A549 (cell line): Measurements from ENCODE around the gene MAEL. TPM values are rescaled to one million over a fixed set of nuclear protein-coding genes. Genes with fewer than 3 reads are reported as not detected.

Source experiments
- ATAC-seq, 2 experiments: fragments of 200-7000 bp in 1 of 2; fragments of >200 bp in 1 of 2; cut with Nextera tagmentation in 1 of 2; cut with Tn5 transposase in 1 of 2; 3 replicates each; pipeline versions ENCODE4 v1.8.0 to v1.9.1; 2018 to 2020; ENCODE audit warnings: mild to moderate bottlenecking in 1 of 2, moderate library complexity in 1 of 2
- CTCF ChIA-PET: fragments of 300-600 bp; sonication (Branson Sonifier 250); formaldehyde crosslinking; extraction: SDS; loops from one replicate; lab custom pipeline; 2021; ENCODE audit warnings: antibody characterized with exemption, inconsistent platforms; lab: Yijun Ruan, JAX
- POLR2A ChIA-PET: fragments of 350-600 bp; formaldehyde crosslinking; extraction: SDS; loops from one replicate; lab custom pipeline; 2021; ENCODE audit warnings: antibody characterized with exemption, inconsistent platforms; lab: Yijun Ruan, JAX
- DNase-seq, 2 experiments: peaks; one replicate each; pipeline versions ENCODE4 v3.0.0 to v3.0.0-alpha.2; 2011 to 2016; ENCODE audit warnings: low read depth in 1 of 2, low spot score in 1 of 2
- FAIRE-seq: peaks from 2 replicates; lab custom pipeline; 2011; peaks lifted over from hg19 to GRCh38; lab: Jason Lieb, UNC
- H3K27ac ChIP-seq, 2 experiments: fragments of >200 bp; sonication (Bioruptor Twin); formaldehyde crosslinking; 3 replicates each; pipeline ENCODE4 v1.5.1; 2016 to 2017
- H3K4me1 ChIP-seq: fragments of >200 bp; sonication (Bioruptor Twin); formaldehyde crosslinking; 3 replicates; pipeline ENCODE4 v1.6.1; 2016
- H3K4me2 ChIP-seq: fragments of >200 bp; sonication (Bioruptor Twin); formaldehyde crosslinking; 3 replicates; pipeline ENCODE4 v1.6.1; 2016
- H3K4me3 ChIP-seq: fragments of >200 bp; sonication (Bioruptor Twin); formaldehyde crosslinking; 3 replicates; pipeline ENCODE4 v1.5.1; 2016
- H3K9me3 ChIP-seq: fragments of >200 bp; sonication (Bioruptor Twin); formaldehyde crosslinking; 3 replicates; pipeline ENCODE4 v1.6.1; 2016
- ATOH8 ChIP-seq: fragments of 250-450 bp; sonication (Bioruptor Pico); IDR thresholded peaks from 2 replicates; pipeline ENCODE4 v1.5.0; 2020; ENCODE audit warnings: low read depth, mild to moderate bottlenecking, moderate library complexity
- FOSL2 ChIP-seq, 2 experiments: fragments of 450-650 bp in 1 of 2; fragments of >200 bp in 1 of 2; sonication (Bioruptor Twin) in 1 of 2; formaldehyde crosslinking; IDR thresholded peaks; 2 replicates each; pipeline versions ENCODE4 v1.5.0 to v1.6.1; 2016 to 2020; ENCODE audit warnings: mild to moderate bottlenecking in 1 of 2, moderate library complexity in 1 of 2
- GATA3 ChIP-seq: IDR thresholded peaks from 2 replicates; pipeline ENCODE4 v1.6.1; 2012; ENCODE audit warnings: borderline replicate concordance
- HOXA7 ChIP-seq: fragments of 250-450 bp; sonication (Bioruptor Pico); IDR thresholded peaks from 2 replicates; pipeline ENCODE4 v1.5.0; 2020; ENCODE audit warnings: mild to moderate bottlenecking, moderate library complexity
- HOXB13 ChIP-seq: fragments of 250-450 bp; sonication (Bioruptor Pico); IDR thresholded peaks from 2 replicates; pipeline ENCODE4 v1.5.0; 2020; ENCODE audit warnings: low read depth, mild to moderate bottlenecking, moderate library complexity
- KDM5A ChIP-seq: fragments of 200-600 bp; sonication (generic); IDR thresholded peaks from 2 replicates; pipeline ENCODE4 v1.6.1; 2016; ENCODE audit warnings: antibody characterized with exemption, mild to moderate bottlenecking
- MAFK ChIP-seq: fragments of 450-650 bp; IDR thresholded peaks from 2 replicates; pipeline ENCODE4 v1.6.1; 2014; ENCODE audit not compliant: partially characterized antibody
- RAD21 ChIP-seq, 2 experiments: fragments of >200 bp in 1 of 2; sonication (Bioruptor Twin) in 1 of 2; formaldehyde crosslinking in 1 of 2; IDR thresholded peaks in 1 of 2; conservative IDR thresholded peaks in 1 of 2; 2 replicates in 1 of 2; 3 replicates in 1 of 2; pipeline ENCODE4 v1.6.1; 2012 to 2018; ENCODE audit warnings: inconsistent platforms in 1 of 2
- RARB ChIP-seq: fragments of 250-450 bp; sonication (Bioruptor Pico); IDR thresholded peaks from 2 replicates; pipeline ENCODE4 v1.8.0; 2021; ENCODE audit warnings: mild to moderate bottlenecking, moderate library complexity
- SMC3 ChIP-seq: fragments of >200 bp; sonication (Bioruptor Twin); formaldehyde crosslinking; IDR thresholded peaks from 3 replicates; pipeline ENCODE4 v1.6.1; 2018; ENCODE audit warnings: inconsistent platforms
- SREBF2 ChIP-seq: fragments of 450-650 bp; IDR thresholded peaks from 2 replicates; pipeline ENCODE4 v1.6.1; 2014; ENCODE audit warnings: mild to moderate bottlenecking, moderate library complexity
- whole genome bisulfite sequencing: methylation state at CpG from one replicate; pipeline ENCODE4 v1.1.6; 2017; ENCODE audit errors: missing lambda C conversion rate; 5-methylcytosine and 5-hydroxymethylcytosine counted together
- polyA plus RNA-seq, 4 experiments: library from polyadenylated mRNA; depleted of rRNA in 3 of 4; stranded (reverse); fragments of >200 nt; fragmentation: RNase III in 1 of 4; extraction: RNeasy Plus Mini Kit Qiagen cat#74134 plus additional on column Dnase treatment in 1 of 4; gene quantifications; 2 replicates in 3 of 4; 3 replicates in 1 of 4; pipeline ENCODE4 v1.2.3, GENCODE V29; 2011 to 2017
- TF ChIP-seq, protein P1 (sequence below): fragments of >200 bp; sonication (Bioruptor Twin); formaldehyde crosslinking; IDR thresholded peaks from 3 replicates; pipeline ENCODE4 v1.5.1; 2016
- TF ChIP-seq, protein P2 (sequence below): fragments of 250-450 bp; sonication (Bioruptor Pico); IDR thresholded peaks from 2 replicates; pipeline ENCODE4 v1.5.0; 2021; ENCODE audit warnings: mild to moderate bottlenecking, moderate library complexity, borderline replicate concordance
- TF ChIP-seq, protein P3 (sequence below): fragments of 450-650 bp; IDR thresholded peaks from 2 replicates; pipeline ENCODE4 v1.6.1; 2014; ENCODE audit warnings: antibody characterized with exemption
- TF ChIP-seq, protein P4 (sequence below): IDR thresholded peaks from 2 replicates; pipeline ENCODE4 v1.6.1; 2012

MAEL gene
- polyA plus RNA-seq, 2 of the 4 experiments (the other 2 are of a cell fraction), result not detected

DNA sequence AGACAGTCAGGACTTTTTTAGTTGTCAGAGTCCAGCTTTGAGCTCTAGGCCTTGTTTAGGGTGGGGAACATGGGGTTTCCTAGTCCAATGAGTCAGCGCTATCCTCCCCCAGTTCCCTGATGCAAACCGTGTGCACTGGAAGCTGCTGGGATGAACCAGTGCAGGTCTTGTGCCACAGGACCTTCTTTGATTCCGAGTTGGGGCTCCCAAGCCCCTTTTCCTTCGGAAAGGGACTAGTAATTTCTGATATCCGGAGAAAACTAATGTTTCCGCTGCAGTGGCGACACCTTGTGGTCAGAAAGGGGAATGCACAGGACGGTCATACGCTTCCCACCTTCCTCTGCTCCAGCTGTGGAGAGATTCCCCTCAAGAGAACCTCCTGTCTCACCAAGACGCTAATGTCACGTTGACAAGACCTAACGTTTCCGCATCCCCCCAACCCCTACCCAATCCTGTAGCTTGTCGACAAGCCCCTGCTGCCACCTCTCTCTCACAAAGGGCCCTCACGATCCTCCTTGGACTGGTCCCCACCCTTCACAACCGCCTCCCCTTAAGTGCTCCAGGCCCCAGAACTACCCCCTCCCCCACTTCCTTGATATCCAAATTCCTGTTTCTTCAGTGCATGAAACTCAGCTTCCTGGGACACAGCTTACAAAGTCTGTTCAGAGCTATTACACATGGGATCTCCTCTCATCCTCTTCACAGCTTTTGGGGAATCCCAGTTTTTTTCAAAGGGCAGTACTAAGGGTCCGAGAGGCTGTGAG, 70.1 kb downstream of the MAEL start:
- Histone ChIP-seq H3K9me3 (no peaks in the 10 kb centered on the region), H3K4me2 (peak overlapping the region; percentile 49), H3K27ac (peak overlapping the region; percentile 51 to 86), H3K4me1 (no peaks in the 10 kb centered on the region), H3K4me3 (no peak overlapping the region)
- peak; percentile 52 to 67 for DNase-seq
- 24% methylated on average over 17 of the region's 17 CpGs for WGBS
- ATAC-seq, result peak in 1 of 2 experiments; percentile 73; a peak in 3 of 6 replicates
- no peak for FAIRE-seq
- CTCF ChIA-PET, result interaction anchor here (0.5 to 18.6 kb wide), 60 partner anchors 9 to 1349 kb away, joined by 3 to 534 read pairs (median 5); partner anchors contain the start of genes POGK and POU2F1
- TF ChIP-seq HOXB13 (no peak), SREBF2 (no peak), SMC3 (peak; percentile 78), HOXA7 (no peak), GATA3 (no peak), FOSL2 (IDR thresholded peaks at IDR 0.05) (no peak), FOSL2 (CRISPR knock-in tag; IDR thresholded peaks at IDR 0.05) (0 out of 2 replicates have a peak, but pooled peaks have one; percentile 5), MAFK (peak; percentile 46), RAD21 (conservative IDR thresholded peaks at IDR 0.05 in 1 of 2, IDR thresholded peaks at IDR 0.05 in 1 of 2) (peak; percentile 78 to 81)
- TF ChIP-seq, protein P1, sequence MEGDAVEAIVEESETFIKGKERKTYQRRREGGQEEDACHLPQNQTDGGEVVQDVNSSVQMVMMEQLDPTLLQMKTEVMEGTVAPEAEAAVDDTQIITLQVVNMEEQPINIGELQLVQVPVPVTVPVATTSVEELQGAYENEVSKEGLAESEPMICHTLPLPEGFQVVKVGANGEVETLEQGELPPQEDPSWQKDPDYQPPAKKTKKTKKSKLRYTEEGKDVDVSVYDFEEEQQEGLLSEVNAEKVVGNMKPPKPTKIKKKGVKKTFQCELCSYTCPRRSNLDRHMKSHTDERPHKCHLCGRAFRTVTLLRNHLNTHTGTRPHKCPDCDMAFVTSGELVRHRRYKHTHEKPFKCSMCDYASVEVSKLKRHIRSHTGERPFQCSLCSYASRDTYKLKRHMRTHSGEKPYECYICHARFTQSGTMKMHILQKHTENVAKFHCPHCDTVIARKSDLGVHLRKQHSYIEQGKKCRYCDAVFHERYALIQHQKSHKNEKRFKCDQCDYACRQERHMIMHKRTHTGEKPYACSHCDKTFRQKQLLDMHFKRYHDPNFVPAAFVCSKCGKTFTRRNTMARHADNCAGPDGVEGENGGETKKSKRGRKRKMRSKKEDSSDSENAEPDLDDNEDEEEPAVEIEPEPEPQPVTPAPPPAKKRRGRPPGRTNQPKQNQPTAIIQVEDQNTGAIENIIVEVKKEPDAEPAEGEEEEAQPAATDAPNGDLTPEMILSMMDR, result peak; percentile 92
- TF ChIP-seq, all 56 proteins: peak for 5
- POLR2A ChIA-PET, result interaction anchor here (0.9 to 1.6 kb wide), 2 partner anchors 149 to 220 kb away, joined by 3 to 8 read pairs; partner anchors contain the start of gene POGK

DNA sequence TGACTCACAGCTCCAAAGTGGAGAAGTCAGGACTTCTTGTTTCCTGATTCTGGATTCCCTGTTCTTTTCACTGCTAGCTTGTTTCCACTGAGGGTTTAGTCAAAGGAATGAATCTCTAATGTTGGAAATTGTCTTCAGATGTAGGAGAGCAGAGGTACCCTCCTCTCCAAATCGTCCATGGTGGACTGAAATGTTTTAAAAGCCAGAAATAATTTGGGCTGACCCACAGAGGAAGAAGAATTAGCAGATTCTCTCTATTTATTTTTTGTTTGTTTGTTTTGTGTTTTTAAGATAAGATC, 70.7 kb downstream of the MAEL start:
- TF ChIP-seq, protein P2, sequence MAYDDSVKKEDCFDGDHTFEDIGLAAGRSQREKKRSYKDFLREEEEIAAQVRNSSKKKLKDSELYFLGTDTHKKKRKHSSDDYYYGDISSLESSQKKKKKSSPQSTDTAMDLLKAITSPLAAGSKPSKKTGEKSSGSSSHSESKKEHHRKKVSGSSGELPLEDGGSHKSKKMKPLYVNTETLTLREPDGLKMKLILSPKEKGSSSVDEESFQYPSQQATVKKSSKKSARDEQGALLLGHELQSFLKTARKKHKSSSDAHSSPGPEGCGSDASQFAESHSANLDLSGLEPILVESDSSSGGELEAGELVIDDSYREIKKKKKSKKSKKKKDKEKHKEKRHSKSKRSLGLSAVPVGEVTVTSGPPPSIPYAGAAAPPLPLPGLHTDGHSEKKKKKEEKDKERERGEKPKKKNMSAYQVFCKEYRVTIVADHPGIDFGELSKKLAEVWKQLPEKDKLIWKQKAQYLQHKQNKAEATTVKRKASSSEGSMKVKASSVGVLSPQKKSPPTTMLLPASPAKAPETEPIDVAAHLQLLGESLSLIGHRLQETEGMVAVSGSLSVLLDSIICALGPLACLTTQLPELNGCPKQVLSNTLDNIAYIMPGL (CRISPR knock-in tag), result no peak
- no peak for TF ChIP-seq FOSL2 (IDR thresholded peaks at IDR 0.05)
- TF ChIP-seq FOSL2 (CRISPR knock-in tag; IDR thresholded peaks at IDR 0.05), result no peak
- TF ChIP-seq RARB (CRISPR knock-in tag), result no peak
- TF ChIP-seq, protein P1, result no peak
- TF ChIP-seq RAD21 (conservative IDR thresholded peaks at IDR 0.05 in 1 of 2, IDR thresholded peaks at IDR 0.05 in 1 of 2), result no peak
- TF ChIP-seq ATOH8 (CRISPR knock-in tag), result no peak
- TF ChIP-seq, protein P3, sequence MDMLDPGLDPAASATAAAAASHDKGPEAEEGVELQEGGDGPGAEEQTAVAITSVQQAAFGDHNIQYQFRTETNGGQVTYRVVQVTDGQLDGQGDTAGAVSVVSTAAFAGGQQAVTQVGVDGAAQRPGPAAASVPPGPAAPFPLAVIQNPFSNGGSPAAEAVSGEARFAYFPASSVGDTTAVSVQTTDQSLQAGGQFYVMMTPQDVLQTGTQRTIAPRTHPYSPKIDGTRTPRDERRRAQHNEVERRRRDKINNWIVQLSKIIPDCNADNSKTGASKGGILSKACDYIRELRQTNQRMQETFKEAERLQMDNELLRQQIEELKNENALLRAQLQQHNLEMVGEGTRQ, result no peak
- TF ChIP-seq, protein P4, sequence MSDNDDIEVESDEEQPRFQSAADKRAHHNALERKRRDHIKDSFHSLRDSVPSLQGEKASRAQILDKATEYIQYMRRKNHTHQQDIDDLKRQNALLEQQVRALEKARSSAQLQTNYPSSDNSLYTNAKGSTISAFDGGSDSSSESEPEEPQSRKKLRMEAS, result no peak
- no peak for TF ChIP-seq KDM5A
- WGBS, result 4% methylated on average over 1 of the region's 1 CpG
- POLR2A ChIA-PET, result interaction anchor here (0.9 to 1.6 kb wide), 2 partner anchors 149 to 221 kb away, joined by 3 to 8 read pairs; partner anchors contain the start of gene POGK
- no peaks in the 10 kb centered on the region for H3K4me1 ChIP-seq
- no peaks in the 10 kb centered on the region for H3K9me3 ChIP-seq
- H3K4me3 ChIP-seq, result no peak overlapping the region
- no peak for DNase-seq
- no peak overlapping the region for H3K27ac ChIP-seq
- FAIRE-seq, result no peak
- CTCF ChIA-PET, result interaction anchor here (0.5 to 18.6 kb wide), 50 partner anchors 9 to 1349 kb away, joined by 3 to 534 read pairs (median 5); partner anchors contain the start of gene POU2F1
- ATAC-seq, result no peak
- no peak overlapping the region for H3K4me2 ChIP-seq
